Panc1 (cell line): ENCODE measurements around the gene AP1S1. TPM values are rescaled to one million over a fixed set of nuclear protein-coding genes. Genes with fewer than 3 reads are reported as not detected.
"Not testable (repeated sequence)": the region's sequence is repeated elsewhere in the genome, so short reads cannot be mapped to it uniquely, and the experiment has no call there.

ENCODE experiments used
- ATAC-seq: fragments of 200-7000 bp; cut with Tn5 transposase; 2 replicates; pipeline ENCODE4 v1.9.1; 2020; ENCODE audit warnings: mild to moderate bottlenecking, moderate library complexity
- BruUV-seq: library from RNA; stranded (reverse); fragments of 400-500 nt; replicated peaks from 2 replicates; lab custom pipeline; 2021; lab: Mats Ljungman, UMichigan
- CTCF ChIA-PET: fragments of 300-600 bp; sonication (Branson Sonifier 250); formaldehyde crosslinking; loops from one replicate; lab custom pipeline; 2022; ENCODE audit warnings: antibody characterized with exemption; lab: Charles Lee
- POLR2A ChIA-PET: fragments of 300-600 bp; sonication (Branson Sonifier 250); formaldehyde crosslinking; loops from one replicate; lab custom pipeline; 2022; ENCODE audit warnings: antibody characterized with exemption; lab: Charles Lee
- DNase-seq: peaks from one replicate; pipeline ENCODE4 v3.0.0-alpha.2; 2010; ENCODE audit warnings: low read depth, low spot score
- H3K27ac ChIP-seq: 2 replicates; pipeline ENCODE4 v1.5.1; 2011; ENCODE audit warnings: mild to moderate bottlenecking, low read length, inconsistent platforms
- H3K27me3 ChIP-seq: fragments of 200-500 bp; sonication (Bioruptor generic); 2 replicates; pipeline ENCODE4 v1.6.0; 2014; ENCODE audit warnings: low read length, inconsistent platforms; ENCODE audit not compliant: control insufficient read depth, insufficient read depth
- H3K36me3 ChIP-seq: fragments of 200-500 bp; sonication (Bioruptor generic); 2 replicates; pipeline ENCODE4 v1.5.1; 2014; ENCODE audit warnings: inconsistent platforms, mild to moderate bottlenecking, low read length, moderate library complexity; ENCODE audit not compliant: control insufficient read depth, insufficient read depth
- H3K4me1 ChIP-seq: 2 replicates; pipeline ENCODE4 v1.5.1; 2011; ENCODE audit warnings: inconsistent platforms, mild to moderate bottlenecking, low read length, moderate library complexity; ENCODE audit not compliant: control insufficient read depth, insufficient read depth
- H3K4me3 ChIP-seq, 2 experiments: 2 replicates each; pipeline ENCODE4 v1.5.1; 2011 to 2012; ENCODE audit warnings: low read depth in 2 of 2, low read length in 2 of 2, mild to moderate bottlenecking in 2 of 2, inconsistent platforms in 1 of 2, moderate library complexity in 1 of 2
- H3K9me3 ChIP-seq: fragments of 200-500 bp; sonication (Bioruptor generic); 2 replicates; pipeline ENCODE4 v1.5.1; 2014; ENCODE audit warnings: low read depth, mild to moderate bottlenecking, inconsistent platforms, low read length, moderate library complexity; ENCODE audit not compliant: control insufficient read depth, insufficient read depth
- POLR2AphosphoS5 ChIP-seq: IDR thresholded peaks from 2 replicates; pipeline ENCODE4 v1.6.1; 2012; ENCODE audit warnings: mild to moderate bottlenecking, low read depth, low read length, moderate library complexity
- SIN3A ChIP-seq: IDR thresholded peaks from 2 replicates; pipeline ENCODE4 v1.6.1; 2012; ENCODE audit warnings: low read depth, mild to moderate bottlenecking, low read length, moderate library complexity, borderline replicate concordance; ENCODE audit not compliant: insufficient read depth
- TCF7L2 ChIP-seq: IDR thresholded peaks from 2 replicates; pipeline ENCODE4 v1.6.1; 2011; ENCODE audit warnings: mild to moderate bottlenecking, low read depth, low read length, inconsistent platforms
- in situ Hi-C: cut with HindIII; loops from 2 replicates; pipeline ENCODE4 v1.10.0; 2016; ENCODE audit warnings: low sequenced_read_pairs, low pct_unique_long_range_greater_than_20kb
- intact Hi-C: fragments of 100-400 bp; cut with micrococcal nuclease; formaldehyde crosslinking; loops from one replicate; pipeline ENCODE4 v1.10.0; 2022; ENCODE audit not compliant: unreplicated experiment
- total RNA-seq: library from RNA; stranded (reverse); gene quantifications from one replicate; pipeline ENCODE4 v1.2.1, GENCODE V29; 2021; ENCODE audit not compliant: unreplicated experiment
- TF ChIP-seq, protein P1 (sequence below), 2 experiments: IDR thresholded peaks; 2 replicates each; pipeline ENCODE4 v1.6.1; 2011 to 2012; ENCODE audit warnings: low read depth in 2 of 2, control low read depth in 1 of 2, low read length in 1 of 2, mild to moderate bottlenecking in 1 of 2, moderate library complexity in 1 of 2; ENCODE audit not compliant: insufficient read depth in 1 of 2
- TF ChIP-seq, protein P2 (sequence below): fragments of 450-650 bp; IDR thresholded peaks from 2 replicates; pipeline ENCODE4 v1.5.1; 2017; ENCODE audit warnings: mild to moderate bottlenecking

Gene AP1S1
- total RNA-seq, 1 experiment from 2014 or later = 74.2 TPM

DNA sequence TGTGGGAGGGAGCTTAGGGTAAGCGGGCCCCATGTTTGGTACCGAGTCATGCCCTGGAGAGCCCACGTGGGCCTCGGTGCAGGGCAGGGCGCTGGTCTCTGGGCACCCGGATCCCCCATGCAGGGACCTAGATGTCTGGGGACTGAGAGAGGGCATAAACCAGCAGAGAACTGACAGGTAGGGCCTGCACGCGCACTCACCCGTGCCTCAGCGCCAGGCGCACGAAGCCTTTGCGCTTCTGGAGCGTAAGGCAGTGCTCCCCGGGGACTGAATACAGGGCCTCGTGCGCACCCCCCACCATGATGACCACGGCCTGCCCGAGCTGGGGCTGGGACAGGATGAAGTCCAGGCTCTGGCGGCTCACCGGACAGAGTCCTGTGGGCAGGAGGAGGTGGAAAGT is 43.7 kb downstream of the AP1S1 start:
- CTCF ChIA-PET = no interaction called here
- DNase-seq (no peak), ATAC-seq (no peak)
- H3K4me3 ChIP-seq = no peak overlapping the region
- BruUV-seq = no TSS peak
- intact Hi-C loops = no loop called here
- POLR2A ChIA-PET = no interaction called here
- no peaks in the 10 kb centered on the region for H3K36me3 ChIP-seq
- H3K4me1 ChIP-seq = peaks cover 5% of the 10 kb centered on the region; the same call in 1 of the 2 replicates
- H3K27ac ChIP-seq = no peak overlapping the region
- in situ Hi-C loops = no loop called here
- no peaks in the 10 kb centered on the region for H3K27me3 ChIP-seq
- TF ChIP-seq, protein P1, sequence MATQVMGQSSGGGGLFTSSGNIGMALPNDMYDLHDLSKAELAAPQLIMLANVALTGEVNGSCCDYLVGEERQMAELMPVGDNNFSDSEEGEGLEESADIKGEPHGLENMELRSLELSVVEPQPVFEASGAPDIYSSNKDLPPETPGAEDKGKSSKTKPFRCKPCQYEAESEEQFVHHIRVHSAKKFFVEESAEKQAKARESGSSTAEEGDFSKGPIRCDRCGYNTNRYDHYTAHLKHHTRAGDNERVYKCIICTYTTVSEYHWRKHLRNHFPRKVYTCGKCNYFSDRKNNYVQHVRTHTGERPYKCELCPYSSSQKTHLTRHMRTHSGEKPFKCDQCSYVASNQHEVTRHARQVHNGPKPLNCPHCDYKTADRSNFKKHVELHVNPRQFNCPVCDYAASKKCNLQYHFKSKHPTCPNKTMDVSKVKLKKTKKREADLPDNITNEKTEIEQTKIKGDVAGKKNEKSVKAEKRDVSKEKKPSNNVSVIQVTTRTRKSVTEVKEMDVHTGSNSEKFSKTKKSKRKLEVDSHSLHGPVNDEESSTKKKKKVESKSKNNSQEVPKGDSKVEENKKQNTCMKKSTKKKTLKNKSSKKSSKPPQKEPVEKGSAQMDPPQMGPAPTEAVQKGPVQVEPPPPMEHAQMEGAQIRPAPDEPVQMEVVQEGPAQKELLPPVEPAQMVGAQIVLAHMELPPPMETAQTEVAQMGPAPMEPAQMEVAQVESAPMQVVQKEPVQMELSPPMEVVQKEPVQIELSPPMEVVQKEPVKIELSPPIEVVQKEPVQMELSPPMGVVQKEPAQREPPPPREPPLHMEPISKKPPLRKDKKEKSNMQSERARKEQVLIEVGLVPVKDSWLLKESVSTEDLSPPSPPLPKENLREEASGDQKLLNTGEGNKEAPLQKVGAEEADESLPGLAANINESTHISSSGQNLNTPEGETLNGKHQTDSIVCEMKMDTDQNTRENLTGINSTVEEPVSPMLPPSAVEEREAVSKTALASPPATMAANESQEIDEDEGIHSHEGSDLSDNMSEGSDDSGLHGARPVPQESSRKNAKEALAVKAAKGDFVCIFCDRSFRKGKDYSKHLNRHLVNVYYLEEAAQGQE (IDR thresholded peaks at IDR 0.05; ENCODE audit: insufficient read depth in 1 of 2, low read depth in 2 of 2, low read length in 1 of 2) = no peak
- TF ChIP-seq SIN3A (no peak), TCF7L2 (no peak)
- no peaks in the 10 kb centered on the region for H3K9me3 ChIP-seq

DNA sequence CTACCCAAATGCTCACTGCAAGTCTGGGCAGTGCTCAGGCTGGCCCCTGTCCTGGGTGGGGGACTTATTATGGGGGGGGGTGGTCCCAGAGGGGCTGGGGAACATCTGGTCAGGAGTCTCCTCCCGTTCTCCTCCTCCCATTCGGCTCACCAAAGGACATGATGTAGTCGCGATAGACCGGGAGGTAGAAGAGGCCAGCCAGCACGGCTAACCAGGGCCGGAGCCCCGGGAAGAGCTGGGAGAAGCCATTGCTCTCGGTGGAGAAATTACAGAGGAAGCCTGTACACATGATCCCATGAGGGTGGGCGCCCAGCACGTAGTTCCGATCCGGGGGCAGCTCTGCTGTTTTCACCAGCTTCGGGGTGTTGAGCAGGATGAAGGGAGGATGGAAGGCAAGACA is 44.2 kb downstream of the AP1S1 start:
- Histone ChIP-seq H3K27ac (no peak overlapping the region), H3K9me3 (no peaks in the 10 kb centered on the region), H3K27me3 (no peaks in the 10 kb centered on the region), H3K4me3 (no peak overlapping the region), H3K36me3 (no peaks in the 10 kb centered on the region), H3K4me1 (peaks cover 5% of the 10 kb centered on the region; the same call in 1 of the 2 replicates)
- no TSS peak for BruUV-seq
- intact Hi-C loops (no loop called here), in situ Hi-C loops (no loop called here)
- ATAC-seq (no peak), DNase-seq (no peak)
- TF ChIP-seq POLR2AphosphoS5 = no peak
- no peak for TF ChIP-seq TCF7L2
- TF ChIP-seq, protein P1 (IDR thresholded peaks at IDR 0.05; ENCODE audit: insufficient read depth in 1 of 2, low read depth in 2 of 2, low read length in 1 of 2) = no peak
- no peak for TF ChIP-seq SIN3A
- TF ChIP-seq, protein P2, sequence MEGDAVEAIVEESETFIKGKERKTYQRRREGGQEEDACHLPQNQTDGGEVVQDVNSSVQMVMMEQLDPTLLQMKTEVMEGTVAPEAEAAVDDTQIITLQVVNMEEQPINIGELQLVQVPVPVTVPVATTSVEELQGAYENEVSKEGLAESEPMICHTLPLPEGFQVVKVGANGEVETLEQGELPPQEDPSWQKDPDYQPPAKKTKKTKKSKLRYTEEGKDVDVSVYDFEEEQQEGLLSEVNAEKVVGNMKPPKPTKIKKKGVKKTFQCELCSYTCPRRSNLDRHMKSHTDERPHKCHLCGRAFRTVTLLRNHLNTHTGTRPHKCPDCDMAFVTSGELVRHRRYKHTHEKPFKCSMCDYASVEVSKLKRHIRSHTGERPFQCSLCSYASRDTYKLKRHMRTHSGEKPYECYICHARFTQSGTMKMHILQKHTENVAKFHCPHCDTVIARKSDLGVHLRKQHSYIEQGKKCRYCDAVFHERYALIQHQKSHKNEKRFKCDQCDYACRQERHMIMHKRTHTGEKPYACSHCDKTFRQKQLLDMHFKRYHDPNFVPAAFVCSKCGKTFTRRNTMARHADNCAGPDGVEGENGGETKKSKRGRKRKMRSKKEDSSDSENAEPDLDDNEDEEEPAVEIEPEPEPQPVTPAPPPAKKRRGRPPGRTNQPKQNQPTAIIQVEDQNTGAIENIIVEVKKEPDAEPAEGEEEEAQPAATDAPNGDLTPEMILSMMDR = no peak
- POLR2A ChIA-PET = no interaction called here
- CTCF ChIA-PET = no interaction called here

DNA sequence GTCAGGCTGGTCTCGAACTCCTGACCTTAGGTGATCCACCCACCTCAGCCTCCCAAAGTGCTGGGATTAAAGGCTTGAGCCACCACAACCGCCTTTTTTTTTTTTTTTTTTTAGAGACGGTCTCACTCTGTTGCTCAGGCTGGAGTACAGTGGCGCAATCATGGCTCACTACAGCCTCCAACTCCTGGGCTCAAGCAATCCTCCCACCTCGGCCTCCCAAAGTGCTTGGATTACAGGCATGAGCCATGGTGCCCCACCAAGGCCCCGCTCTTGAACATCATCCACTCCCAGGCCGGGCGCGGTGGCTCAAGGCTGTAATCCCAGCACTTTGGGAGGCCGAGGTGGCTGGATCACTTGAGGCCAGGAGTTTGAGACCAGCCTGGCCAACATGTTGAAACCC is 45.2 kb downstream of the AP1S1 start:
- in situ Hi-C loops, H3K27me3 ChIP-seq, ATAC-seq, H3K36me3 ChIP-seq, H3K27ac ChIP-seq, DNase-seq, H3K4me1 ChIP-seq, CTCF ChIA-PET, intact Hi-C loops, POLR2A ChIA-PET, BruUV-seq, H3K9me3 ChIP-seq, H3K4me3 ChIP-seq: not testable (repeated sequence)
